Effector memory CD4-positive, alpha-beta T cell (primary cell): ENCODE data around the gene SLC7A7.
"Not testable (repeated sequence)": the region's sequence is repeated elsewhere in the genome, so short reads cannot be mapped to it uniquely, and the experiment has no call there.

Experiments used
- DNase-seq, 3 donors: peaks; one replicate each; pipeline ENCODE4 v3.0.0-alpha.2; 2020
- H3K27ac ChIP-seq: 2 replicates; pipeline ENCODE4 v1.7.0; 2013; ENCODE audit warnings: mild to moderate bottlenecking, low read length, moderate library complexity; ENCODE audit not compliant: insufficient read depth, poor library complexity, severe bottlenecking
- H3K27me3 ChIP-seq: replicated peaks from 2 replicates; pipeline ENCODE4 v1.7.0; 2013; ENCODE audit warnings: mild to moderate bottlenecking, low read length; ENCODE audit not compliant: insufficient read depth, control insufficient read depth, poor library complexity, severe bottlenecking
- H3K36me3 ChIP-seq: 2 replicates; pipeline ENCODE4 v1.7.0; 2013; ENCODE audit warnings: mild to moderate bottlenecking, low read length, moderate library complexity; ENCODE audit not compliant: control insufficient read depth, insufficient read depth
- H3K4me1 ChIP-seq: 2 replicates; pipeline ENCODE4 v1.7.0; 2013; ENCODE audit warnings: low read length, mild to moderate bottlenecking; ENCODE audit not compliant: control insufficient read depth, insufficient read depth, poor library complexity, severe bottlenecking
- H3K4me3 ChIP-seq: 2 replicates; pipeline ENCODE4 v1.7.0; 2013; ENCODE audit warnings: low read length, low read depth, mild to moderate bottlenecking; ENCODE audit not compliant: insufficient read depth, poor library complexity, severe bottlenecking
- H3K9me3 ChIP-seq: 2 replicates; pipeline ENCODE4 v1.7.0; 2013; ENCODE audit warnings: mild to moderate bottlenecking, low read length, moderate library complexity; ENCODE audit not compliant: control insufficient read depth
- total RNA-seq, 3 donors: gene quantifications; one replicate each; lab custom pipeline; 2026; lab: John Stamatoyannopoulos, UW

SLC7A7 gene
- total RNA-seq: 0 to 1.7 (median 0.35) reads per million in 3 donors

DNA sequence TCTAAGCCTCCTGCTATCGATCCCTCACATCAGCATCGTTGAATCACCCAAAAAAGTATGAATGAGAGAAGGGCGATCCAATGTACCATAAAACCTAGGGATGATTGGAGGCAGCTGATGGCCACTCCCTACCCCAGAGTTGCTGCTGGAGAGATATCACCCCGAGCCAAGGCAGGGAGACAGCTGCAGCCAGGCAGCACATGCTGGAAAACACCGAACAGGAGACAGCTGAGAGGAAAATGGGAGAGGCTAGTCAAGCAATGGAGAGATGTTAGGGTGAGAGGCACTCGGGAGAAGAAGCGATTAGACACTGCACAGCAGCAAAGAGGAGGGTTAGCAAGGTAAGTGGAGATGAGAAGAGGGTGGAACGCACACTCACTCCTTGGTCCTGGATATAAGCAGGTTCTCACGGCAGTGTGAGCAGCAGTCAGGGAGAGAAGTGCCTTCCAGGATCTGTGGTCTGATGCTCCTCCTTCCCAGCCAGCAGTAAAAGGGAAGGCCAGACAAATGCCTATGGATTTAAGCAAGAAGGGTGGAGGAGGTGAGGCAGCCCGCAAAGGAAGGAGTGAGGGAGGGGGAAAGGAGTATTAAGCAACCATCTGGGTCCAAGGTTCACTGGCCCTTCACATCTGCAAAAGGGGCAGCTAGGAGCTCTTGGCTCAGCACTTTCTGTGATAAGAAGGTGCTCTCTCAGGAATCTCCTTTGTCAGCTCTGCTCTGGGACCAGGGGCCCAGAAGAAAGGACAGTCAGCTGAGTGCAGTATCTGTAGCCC is at the start of gene SLC7A7:
TSS of gene SLC7A7 (minus strand) at position 495 of the 773 bp plus-strand sequence. CDS start 2,037 bp downstream, outside the sequence.
- Histone ChIP-seq H3K9me3 (no peaks in the 10 kb centered on the region), H3K36me3 (no peaks in the 10 kb centered on the region), H3K4me3 (no peak within 1 kb of the TSS), H3K27me3 (no peaks in the 10 kb centered on the region), H3K4me1 (no peaks in the 10 kb centered on the region), H3K27ac (no peak within 1 kb of the TSS)
- no peak for DNase-seq

DNA sequence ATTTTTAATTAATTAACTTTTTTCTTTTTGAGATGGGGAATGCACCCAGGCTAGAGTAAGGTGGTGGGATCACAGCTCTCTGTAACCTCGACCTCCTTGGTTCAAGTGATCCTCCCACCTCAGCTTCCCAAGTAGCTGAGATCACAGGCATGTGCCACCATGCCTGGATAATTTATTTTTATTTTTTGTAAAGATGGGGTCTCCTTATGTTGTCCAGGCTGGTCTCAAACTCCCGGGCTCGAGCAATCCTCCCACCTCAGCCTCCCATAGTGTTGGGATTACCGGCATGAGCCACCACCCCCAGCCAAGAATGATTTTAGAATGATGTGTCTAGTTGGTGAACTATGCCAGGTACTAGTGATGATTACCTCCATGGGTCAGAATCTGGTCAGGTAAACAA is 49.7 kb upstream of the SLC7A7 start:
- Histone ChIP-seq H3K4me3 (no peak overlapping the region), H3K27ac (no peak overlapping the region), H3K36me3 (no peaks in the 10 kb centered on the region)

DNA sequence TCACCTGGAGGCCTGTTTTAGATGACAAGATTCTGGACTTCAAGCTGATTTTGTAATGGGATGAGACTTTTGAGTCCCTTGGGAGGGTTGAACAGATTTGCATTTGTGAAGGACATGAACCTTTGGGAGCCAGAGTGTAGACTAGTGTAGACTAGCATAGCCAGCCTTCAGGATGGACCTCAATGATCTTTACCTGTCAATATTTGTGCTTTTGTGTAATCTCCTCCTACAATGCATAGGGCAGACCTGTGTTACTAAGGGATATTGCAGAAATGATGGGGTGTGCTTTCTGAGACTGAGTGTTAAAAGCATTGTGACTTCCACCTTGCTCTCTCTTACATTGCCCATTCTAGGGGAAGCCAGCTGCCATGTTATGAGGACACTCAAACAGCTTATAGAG is 46.4 kb upstream of the SLC7A7 start:
- Histone ChIP-seq H3K27me3 (no peaks in the 10 kb centered on the region), H3K36me3 (no peaks in the 10 kb centered on the region), H3K4me1 (peaks cover 13% of the 10 kb centered on the region), H3K9me3 (no peaks in the 10 kb centered on the region), H3K4me3 (no peak overlapping the region), H3K27ac (no peak overlapping the region)
- DNase-seq: no peak

More for the DNA sequence above, 49.7 kb upstream of the SLC7A7 start:
- DNase-seq: no peak
- H3K9me3 ChIP-seq: no peaks in the 10 kb centered on the region
- peaks cover 5% of the 10 kb centered on the region for H3K4me1 ChIP-seq
- H3K27me3 ChIP-seq: no peaks in the 10 kb centered on the region

DNA sequence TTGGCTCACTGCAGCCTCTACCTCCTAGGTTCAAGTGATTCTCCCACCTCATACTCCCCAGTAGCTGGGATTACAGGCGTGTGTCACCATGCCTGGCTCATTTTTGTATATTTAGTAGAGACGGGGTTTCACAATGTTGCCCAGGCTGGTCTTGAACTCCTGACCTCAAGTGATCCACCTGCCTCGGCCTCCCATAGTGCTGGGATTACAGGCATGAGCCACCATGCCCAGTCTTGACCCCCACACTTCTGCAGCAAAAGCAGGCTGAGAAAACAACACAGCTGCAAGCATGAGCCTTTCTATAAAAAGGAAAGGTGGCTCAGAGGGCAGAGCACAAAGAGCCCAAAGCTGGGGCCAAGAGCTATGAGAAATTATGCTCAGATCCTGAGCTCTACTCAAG is 45.1 kb upstream of the SLC7A7 start:
- H3K36me3 ChIP-seq, H3K9me3 ChIP-seq, H3K27me3 ChIP-seq, H3K27ac ChIP-seq, DNase-seq, H3K4me3 ChIP-seq: not testable (repeated sequence)
- peaks cover 13% of the 10 kb centered on the region for H3K4me1 ChIP-seq

DNA sequence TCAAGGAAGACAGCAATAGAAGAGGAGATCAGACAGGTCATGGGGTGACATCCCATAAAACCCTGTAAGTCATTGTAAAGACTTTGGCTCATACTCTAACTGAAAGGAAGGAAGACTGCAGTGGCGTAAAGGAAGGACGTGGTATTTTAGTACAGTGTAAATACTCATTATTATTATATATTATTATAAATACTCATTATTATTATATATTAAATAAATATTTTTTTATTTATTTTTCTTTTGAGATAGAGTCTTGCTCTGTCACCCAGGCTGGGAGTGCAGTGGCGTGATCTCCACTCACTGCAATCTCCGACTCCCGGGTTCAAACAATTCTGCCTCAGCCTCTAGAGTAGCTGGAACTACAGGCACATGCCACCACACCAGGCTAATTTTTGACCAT is 41.2 kb upstream of the SLC7A7 start:
- Histone ChIP-seq H3K27ac (no peak overlapping the region), H3K4me3 (no peak overlapping the region), H3K36me3 (no peaks in the 10 kb centered on the region), H3K4me1 (peaks cover 13% of the 10 kb centered on the region), H3K9me3 (no peaks in the 10 kb centered on the region), H3K27me3 (no peaks in the 10 kb centered on the region)
- DNase-seq: no peak

DNA sequence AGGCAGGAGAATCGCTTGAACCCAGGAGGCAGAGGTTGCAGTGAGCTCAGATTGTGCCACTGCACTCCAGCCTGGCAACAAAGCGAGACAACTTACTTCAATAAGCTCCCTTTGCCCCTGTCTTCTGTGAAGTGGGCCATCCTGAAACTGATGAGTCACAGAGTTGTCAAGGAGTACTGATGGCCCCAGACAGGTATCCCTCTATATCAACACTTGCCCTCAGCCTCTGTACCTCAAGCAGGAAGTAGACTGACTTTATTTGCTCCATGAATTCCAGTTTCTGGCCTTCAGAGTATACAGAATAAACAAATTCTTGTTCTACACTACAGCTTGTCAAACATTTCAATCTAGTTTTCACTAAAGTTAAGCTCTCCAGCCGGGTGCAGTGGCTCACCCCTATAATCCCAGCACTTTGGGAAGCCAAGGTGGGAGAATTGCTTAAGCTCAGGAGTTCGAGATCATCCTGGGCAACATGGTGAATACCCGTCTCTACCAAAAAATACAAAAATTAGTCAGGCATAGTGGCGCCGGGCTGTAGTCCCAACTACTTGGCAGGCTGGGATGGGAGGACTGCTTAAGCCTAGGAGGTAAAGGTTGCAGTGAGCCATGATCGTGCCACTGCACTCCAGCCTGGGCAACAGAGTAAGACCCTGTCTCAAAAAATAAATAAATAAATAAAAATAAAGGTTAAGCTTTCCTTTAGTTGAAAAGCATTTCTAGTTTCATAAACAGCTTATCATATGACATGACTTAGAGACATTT is 39.9 kb upstream of the SLC7A7 start:
- no peaks in the 10 kb centered on the region for H3K27me3 ChIP-seq
- H3K9me3 ChIP-seq: no peaks in the 10 kb centered on the region
- H3K27ac ChIP-seq: no peak overlapping the region
- H3K4me3 ChIP-seq: no peak overlapping the region
- H3K4me1 ChIP-seq: peaks cover 13% of the 10 kb centered on the region
- DNase-seq: no peak
- no peaks in the 10 kb centered on the region for H3K36me3 ChIP-seq

DNA sequence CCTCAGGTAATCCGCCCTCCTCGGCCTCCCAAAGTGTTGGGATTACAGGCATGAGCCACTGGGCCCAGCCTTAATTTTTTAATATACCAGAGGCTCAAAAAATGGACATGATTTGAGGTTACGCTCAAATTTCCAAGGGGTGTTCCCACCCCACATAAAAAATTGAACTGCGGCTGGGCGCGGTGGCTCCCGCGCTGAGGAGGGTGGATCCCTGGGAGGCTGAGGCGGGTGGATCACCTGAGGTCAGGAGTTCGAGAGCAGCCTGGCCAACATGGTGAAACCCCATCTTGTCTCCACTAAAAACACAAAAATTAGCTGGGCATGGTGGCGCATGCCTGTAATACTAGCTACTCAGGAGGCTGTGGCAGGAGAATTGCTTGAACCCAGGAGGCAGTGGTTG is 39.1 kb upstream of the SLC7A7 start:
- not testable (repeated sequence) for H3K27ac ChIP-seq, H3K9me3 ChIP-seq, DNase-seq, H3K27me3 ChIP-seq, H3K4me3 ChIP-seq, H3K36me3 ChIP-seq
- H3K4me1 ChIP-seq: peaks cover 13% of the 10 kb centered on the region

DNA sequence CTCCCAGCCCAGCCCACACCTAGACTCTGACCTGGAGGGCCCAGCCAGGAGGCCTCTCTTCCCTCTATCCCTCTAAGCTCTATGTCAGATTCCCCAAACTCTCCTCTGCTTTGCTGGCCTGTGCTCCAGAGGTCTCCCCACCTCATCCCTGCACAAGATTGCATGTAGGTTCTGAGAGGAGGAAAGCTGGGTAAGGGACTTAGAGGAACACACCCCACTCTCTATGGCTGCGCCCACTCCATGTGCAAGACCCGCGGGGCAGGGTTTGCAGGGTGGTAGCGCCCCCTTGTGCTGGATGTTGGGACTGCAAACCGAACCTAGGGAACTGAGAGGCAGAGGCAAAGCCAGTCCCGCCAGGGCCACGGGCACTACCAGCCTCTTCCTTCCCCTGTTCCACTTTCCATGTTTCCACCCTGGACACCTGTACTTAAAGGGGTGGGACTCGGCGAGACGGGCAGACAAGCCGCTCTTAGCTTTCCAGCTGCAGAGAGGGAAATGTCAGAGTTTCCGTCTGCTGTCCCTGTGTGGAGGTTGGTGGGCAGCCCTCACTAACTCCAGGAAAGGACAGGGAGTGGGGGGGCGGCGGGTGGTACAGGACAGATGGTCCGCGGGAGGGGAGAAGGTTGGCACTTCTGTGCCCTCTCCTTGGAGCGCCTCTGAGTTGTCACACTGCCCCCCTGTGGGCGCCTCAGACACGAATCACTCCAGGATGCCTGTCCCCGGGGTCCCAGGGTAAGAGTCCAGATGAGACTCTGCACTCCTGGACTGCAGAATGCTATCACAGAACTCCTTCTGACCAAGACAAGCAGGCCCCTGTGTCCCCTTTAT is 37.9 kb upstream of the SLC7A7 start:
- H3K4me1 ChIP-seq: peaks cover 1% of the 10 kb centered on the region

DNA sequence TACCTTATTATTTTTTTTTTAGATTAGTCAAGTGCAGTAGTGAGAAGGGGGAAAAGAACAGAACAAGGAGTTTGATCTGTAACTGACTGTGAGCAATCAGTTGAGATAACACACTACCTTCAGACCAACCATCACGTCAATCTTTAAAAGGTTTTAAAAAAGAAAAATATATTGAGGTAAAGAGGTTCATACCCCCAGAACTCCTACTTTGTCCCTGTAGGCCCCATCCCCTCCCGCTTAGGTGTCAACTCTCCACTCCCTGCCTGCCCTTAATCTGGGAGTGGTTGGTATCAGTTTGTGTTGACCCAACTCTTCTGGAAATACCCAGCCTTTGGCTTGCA is 37.3 kb upstream of the SLC7A7 start:
- Histone ChIP-seq H3K9me3 (no peaks in the 10 kb centered on the region), H3K27ac (no peak overlapping the region), H3K4me1 (no peaks in the 10 kb centered on the region), H3K4me3 (no peak overlapping the region), H3K27me3 (no peaks in the 10 kb centered on the region), H3K36me3 (no peaks in the 10 kb centered on the region)
- no peak for DNase-seq

More for the DNA sequence above, 37.9 kb upstream of the SLC7A7 start:
- peak; percentile 75 to 81 (median 78) for DNase-seq
- H3K9me3 ChIP-seq: no peaks in the 10 kb centered on the region
- H3K27me3 ChIP-seq: no peaks in the 10 kb centered on the region
- H3K36me3 ChIP-seq: no peaks in the 10 kb centered on the region
- H3K27ac ChIP-seq: no peak overlapping the region
- peak overlapping the region; percentile 66 for H3K4me3 ChIP-seq
